ENCODE measurements around the gene SALL3.

DNA sequence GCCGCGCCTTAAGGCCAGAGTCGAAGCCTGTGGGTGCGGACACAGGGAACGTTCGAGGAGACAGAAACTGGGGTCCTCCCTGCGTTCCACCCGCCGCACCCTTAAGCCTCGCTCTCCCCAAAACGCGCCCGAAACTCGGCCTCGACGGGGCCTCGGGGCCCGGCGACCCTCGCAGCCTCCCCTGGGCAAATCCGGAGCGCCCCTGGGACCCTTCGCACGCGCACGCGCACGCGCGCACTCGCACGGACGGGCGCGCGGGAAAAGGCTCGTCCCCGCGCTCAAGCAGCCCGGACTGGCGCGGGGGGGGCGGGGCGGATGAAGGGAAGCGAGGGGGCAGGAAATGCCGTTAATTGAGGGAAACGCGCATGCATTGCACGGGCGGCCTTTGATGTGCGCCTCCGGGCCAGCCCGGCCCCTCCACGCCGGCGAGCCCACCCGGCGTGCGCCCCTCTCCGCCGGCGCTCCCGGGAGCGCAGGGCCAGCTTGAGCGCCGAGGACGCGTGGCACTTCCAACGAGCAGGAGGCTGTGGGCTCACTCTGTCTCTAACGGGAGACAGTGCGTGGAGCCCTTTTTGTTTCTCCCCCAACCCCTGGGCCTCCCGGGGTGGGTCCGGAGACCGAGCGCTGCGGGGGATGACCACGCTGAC is 5.4 kb upstream of the SALL3 start:
- TF ChIP-seq, protein P1, sequence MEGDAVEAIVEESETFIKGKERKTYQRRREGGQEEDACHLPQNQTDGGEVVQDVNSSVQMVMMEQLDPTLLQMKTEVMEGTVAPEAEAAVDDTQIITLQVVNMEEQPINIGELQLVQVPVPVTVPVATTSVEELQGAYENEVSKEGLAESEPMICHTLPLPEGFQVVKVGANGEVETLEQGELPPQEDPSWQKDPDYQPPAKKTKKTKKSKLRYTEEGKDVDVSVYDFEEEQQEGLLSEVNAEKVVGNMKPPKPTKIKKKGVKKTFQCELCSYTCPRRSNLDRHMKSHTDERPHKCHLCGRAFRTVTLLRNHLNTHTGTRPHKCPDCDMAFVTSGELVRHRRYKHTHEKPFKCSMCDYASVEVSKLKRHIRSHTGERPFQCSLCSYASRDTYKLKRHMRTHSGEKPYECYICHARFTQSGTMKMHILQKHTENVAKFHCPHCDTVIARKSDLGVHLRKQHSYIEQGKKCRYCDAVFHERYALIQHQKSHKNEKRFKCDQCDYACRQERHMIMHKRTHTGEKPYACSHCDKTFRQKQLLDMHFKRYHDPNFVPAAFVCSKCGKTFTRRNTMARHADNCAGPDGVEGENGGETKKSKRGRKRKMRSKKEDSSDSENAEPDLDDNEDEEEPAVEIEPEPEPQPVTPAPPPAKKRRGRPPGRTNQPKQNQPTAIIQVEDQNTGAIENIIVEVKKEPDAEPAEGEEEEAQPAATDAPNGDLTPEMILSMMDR (IDR thresholded peaks at IDR 0.05): no peak
- TF ChIP-seq POLR2A (IDR thresholded peaks at IDR 0.05): no peak

All from ovary (tissue), 3 donors.